ENCODE data around the gene SPINK4. TPM values are rescaled to one million over a fixed set of nuclear protein-coding genes. Genes with fewer than 3 reads are reported as not detected.

Gene SPINK4
- total RNA-seq, 1 donor from 2014 or later: not detected

DNA sequence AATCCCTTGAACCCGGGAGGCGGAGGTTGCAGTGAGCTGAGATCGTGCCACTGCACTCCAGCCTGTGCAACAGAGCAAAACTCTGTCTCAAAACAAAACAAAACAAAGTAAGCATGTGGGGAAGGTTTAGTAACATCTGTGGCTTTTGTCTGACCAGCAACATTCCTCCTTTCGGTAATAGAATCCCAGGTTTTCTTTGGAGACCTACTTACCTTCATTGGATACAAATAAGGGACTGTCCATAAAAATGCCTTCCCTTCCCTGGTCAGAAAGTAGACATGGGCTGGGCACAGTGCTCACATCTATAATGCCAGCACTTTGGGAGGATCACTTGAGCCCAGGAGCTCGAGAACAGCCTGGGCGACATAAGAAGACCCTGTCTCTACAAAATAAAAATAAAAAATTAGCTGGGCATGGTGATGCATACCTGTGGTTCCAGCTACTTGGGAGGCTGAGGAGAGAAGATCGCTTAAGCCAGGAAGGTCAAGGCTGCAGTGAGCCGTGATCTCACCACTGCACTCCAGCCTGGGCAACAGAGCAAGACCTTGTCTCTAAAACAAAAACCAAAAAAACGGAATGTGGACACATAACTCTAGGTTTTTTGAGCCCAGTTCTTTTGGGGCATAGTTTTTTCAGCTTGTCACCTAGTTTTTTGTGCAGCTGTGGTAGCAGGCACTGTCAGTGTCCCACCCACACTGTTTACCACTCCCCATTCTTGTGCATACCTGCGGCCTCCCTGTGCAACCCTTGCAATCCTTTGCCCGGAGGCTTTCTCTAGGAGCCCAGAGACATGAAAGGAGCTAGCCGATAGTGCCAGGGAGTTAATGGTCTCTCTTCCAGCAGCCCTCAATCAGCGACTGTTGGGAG, 9.0 kb upstream of the SPINK4 start:
- TF ChIP-seq, protein P1, sequence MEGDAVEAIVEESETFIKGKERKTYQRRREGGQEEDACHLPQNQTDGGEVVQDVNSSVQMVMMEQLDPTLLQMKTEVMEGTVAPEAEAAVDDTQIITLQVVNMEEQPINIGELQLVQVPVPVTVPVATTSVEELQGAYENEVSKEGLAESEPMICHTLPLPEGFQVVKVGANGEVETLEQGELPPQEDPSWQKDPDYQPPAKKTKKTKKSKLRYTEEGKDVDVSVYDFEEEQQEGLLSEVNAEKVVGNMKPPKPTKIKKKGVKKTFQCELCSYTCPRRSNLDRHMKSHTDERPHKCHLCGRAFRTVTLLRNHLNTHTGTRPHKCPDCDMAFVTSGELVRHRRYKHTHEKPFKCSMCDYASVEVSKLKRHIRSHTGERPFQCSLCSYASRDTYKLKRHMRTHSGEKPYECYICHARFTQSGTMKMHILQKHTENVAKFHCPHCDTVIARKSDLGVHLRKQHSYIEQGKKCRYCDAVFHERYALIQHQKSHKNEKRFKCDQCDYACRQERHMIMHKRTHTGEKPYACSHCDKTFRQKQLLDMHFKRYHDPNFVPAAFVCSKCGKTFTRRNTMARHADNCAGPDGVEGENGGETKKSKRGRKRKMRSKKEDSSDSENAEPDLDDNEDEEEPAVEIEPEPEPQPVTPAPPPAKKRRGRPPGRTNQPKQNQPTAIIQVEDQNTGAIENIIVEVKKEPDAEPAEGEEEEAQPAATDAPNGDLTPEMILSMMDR (IDR thresholded peaks at IDR 0.05; ENCODE audit: insufficient read depth, low read length, severe bottlenecking): no peak
- H3K4me3 ChIP-seq (ENCODE audit: low read depth, low read length): no peak overlapping the region
- no peaks in the 10 kb centered on the region for H3K36me3 ChIP-seq (ENCODE audit: control insufficient read depth, insufficient read depth, low read length)
- no peaks in the 10 kb centered on the region for H3K27me3 ChIP-seq (ENCODE audit: control insufficient read depth, insufficient read depth, low read length)
- DNase-seq (ENCODE audit: low read depth): peak; percentile 75
- FAIRE-seq: no peak

DNA sequence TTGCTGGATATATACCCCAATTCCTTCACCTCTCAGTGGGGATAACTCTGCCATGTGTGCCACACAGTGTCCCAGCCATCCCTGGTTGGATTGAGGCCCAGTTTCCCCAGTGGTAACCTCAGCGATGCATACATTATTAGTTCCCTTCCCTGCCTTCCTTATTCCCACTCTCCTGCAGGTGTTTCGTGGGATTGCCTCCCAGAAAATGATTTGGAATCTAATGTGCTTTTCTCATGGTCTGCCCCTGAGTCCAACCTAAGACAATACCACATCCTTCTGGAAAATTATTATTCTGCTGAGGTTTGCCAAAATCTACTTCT, 8.4 kb upstream of the SPINK4 start:
- DNase-seq (ENCODE audit: low read depth): no peak
- FAIRE-seq: no peak
- Histone ChIP-seq H3K4me3 (ENCODE audit: low read depth, low read length) (no peak overlapping the region), H3K36me3 (ENCODE audit: control insufficient read depth, insufficient read depth, low read length) (no peaks in the 10 kb centered on the region), H3K27me3 (ENCODE audit: control insufficient read depth, insufficient read depth, low read length) (no peaks in the 10 kb centered on the region)
- TF ChIP-seq, protein P1 (IDR thresholded peaks at IDR 0.05; ENCODE audit: insufficient read depth, low read length, severe bottlenecking): no peak

DNA sequence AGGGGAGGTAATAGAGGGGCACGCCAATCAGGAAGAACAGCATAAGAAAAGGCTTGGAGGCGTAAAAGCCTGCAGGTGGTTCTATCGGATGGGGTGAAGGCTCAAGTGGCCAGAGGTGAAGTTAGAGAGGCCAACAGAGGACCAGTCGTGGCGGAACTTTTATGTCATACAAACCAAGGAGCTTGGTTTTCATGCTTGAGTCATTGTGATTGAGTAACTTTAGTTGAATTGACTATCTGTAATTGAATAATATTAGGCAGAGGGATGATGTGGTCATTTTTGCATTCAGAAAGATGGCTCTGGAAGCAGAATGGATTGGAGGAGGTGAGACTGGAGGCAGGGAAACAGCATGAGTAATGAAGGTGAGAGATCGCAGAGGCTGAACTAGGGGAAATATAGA, 7.2 kb upstream of the SPINK4 start:
- no peaks in the 10 kb centered on the region for H3K27me3 ChIP-seq (ENCODE audit: control insufficient read depth, insufficient read depth, low read length)
- no peaks in the 10 kb centered on the region for H3K36me3 ChIP-seq (ENCODE audit: control insufficient read depth, insufficient read depth, low read length)
- no peak overlapping the region for H3K4me3 ChIP-seq (ENCODE audit: low read depth, low read length)
- FAIRE-seq: no peak
- TF ChIP-seq, protein P1 (IDR thresholded peaks at IDR 0.05; ENCODE audit: insufficient read depth, low read length, severe bottlenecking): no peak
- peak; percentile 88 for DNase-seq (ENCODE audit: low read depth)

GRCh38 chr9:33233626-33234342, 6.2 kb upstream of the SPINK4 start:
- TF ChIP-seq, protein P1 (IDR thresholded peaks at IDR 0.05; ENCODE audit: insufficient read depth, low read length, severe bottlenecking): no peak
- peak; percentile 94 for FAIRE-seq
- no peaks in the 10 kb centered on the region for H3K36me3 ChIP-seq (ENCODE audit: control insufficient read depth, insufficient read depth, low read length)
- no peak overlapping the region for H3K4me3 ChIP-seq (ENCODE audit: low read depth, low read length)
- peak; percentile 99 for DNase-seq (ENCODE audit: low read depth)
- no peaks in the 10 kb centered on the region for H3K27me3 ChIP-seq (ENCODE audit: control insufficient read depth, insufficient read depth, low read length)

DNA sequence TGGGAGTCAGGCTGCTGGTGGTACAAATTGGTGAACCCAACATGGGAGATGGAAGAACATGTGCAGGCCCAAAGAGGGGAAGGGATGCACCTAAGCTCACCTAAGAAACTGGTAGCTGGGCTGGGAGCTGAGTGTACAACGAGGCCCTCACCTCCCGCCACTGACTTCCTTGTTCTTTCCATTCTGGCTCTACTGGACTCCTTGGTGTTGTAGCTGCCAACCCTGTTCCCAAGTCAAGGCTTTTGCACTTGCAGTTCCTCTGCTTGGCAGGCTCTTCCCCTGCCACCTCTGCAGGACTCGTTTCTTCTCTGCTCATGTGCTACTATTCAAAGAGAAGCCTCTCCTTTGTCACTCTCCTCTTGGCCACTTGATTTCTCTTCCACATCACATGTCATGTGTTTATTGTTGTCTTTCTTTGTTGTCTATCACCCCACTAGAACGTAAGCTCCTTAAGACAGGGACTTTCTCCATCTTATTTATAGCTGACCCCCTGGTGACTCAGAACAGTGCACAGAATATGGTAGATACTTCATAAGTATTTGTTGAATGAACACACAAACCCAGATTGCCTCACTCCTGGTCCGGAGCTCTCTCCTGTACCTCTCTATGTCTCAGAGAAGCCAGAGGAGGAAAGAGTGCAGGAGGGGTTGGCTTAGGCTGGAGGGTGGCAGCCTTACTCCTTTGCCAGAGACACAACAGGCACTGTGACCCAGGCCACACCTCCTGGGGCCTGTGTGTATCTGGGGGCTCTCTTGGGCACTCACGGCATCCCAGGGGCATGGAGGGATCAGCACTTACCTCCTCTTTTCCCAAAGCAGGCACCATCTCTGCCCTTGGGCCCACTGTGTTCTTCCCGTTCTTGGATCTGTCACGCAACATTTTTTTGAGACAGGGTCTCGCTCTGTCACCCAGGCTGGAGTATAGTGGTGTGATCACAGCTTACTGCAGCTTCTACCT, 5.2 kb upstream of the SPINK4 start:
- TF ChIP-seq, protein P1 (IDR thresholded peaks at IDR 0.05; ENCODE audit: insufficient read depth, low read length, severe bottlenecking): no peak
- Histone ChIP-seq H3K27me3 (ENCODE audit: control insufficient read depth, insufficient read depth, low read length) (no peaks in the 10 kb centered on the region), H3K4me3 (ENCODE audit: low read depth, low read length) (no peak overlapping the region), H3K36me3 (ENCODE audit: control insufficient read depth, insufficient read depth, low read length) (no peaks in the 10 kb centered on the region)
- DNase-seq (ENCODE audit: low read depth) (peak; percentile 87), FAIRE-seq (no peak)
